PFSK-1 (cell line): Measurements from ENCODE around the gene TM9SF2.

Experiments used
- FOXP2 ChIP-seq: optimal IDR thresholded peaks from 2 replicates; pipeline ENCODE3; 2011; ENCODE audit warnings: borderline replicate concordance, control low read depth, inconsistent platforms; ENCODE audit not compliant: insufficient read depth; ENCODE audit errors: extremely low read length, extremely low read depth
- POLR2AphosphoS5 ChIP-seq: IDR thresholded peaks from 2 replicates; pipeline ENCODE4 v1.6.1; 2012; ENCODE audit warnings: low read depth, mild to moderate bottlenecking, control low read depth, low read length, moderate library complexity
- REST ChIP-seq, 2 experiments: IDR thresholded peaks; 2 replicates each; pipeline versions ENCODE4 v1.6.1 to v1.8.0; 2011 to 2012; ENCODE audit warnings: low read depth in 2 of 2, low read length in 2 of 2, control low read depth in 1 of 2, inconsistent platforms in 1 of 2, mild to moderate bottlenecking in 1 of 2, moderate library complexity in 1 of 2; ENCODE audit not compliant: insufficient read depth in 1 of 2
- SIN3A ChIP-seq: IDR thresholded peaks from 2 replicates; pipeline ENCODE4 v1.6.1; 2012; ENCODE audit warnings: mild to moderate bottlenecking, low read length, moderate library complexity, borderline replicate concordance; ENCODE audit not compliant: insufficient read depth
- TAF1 ChIP-seq: IDR thresholded peaks from 2 replicates; pipeline ENCODE4 v1.6.1; 2012; ENCODE audit warnings: low read length, control low read depth, borderline replicate concordance; ENCODE audit not compliant: insufficient read depth

The TM9SF2 gene

DNA sequence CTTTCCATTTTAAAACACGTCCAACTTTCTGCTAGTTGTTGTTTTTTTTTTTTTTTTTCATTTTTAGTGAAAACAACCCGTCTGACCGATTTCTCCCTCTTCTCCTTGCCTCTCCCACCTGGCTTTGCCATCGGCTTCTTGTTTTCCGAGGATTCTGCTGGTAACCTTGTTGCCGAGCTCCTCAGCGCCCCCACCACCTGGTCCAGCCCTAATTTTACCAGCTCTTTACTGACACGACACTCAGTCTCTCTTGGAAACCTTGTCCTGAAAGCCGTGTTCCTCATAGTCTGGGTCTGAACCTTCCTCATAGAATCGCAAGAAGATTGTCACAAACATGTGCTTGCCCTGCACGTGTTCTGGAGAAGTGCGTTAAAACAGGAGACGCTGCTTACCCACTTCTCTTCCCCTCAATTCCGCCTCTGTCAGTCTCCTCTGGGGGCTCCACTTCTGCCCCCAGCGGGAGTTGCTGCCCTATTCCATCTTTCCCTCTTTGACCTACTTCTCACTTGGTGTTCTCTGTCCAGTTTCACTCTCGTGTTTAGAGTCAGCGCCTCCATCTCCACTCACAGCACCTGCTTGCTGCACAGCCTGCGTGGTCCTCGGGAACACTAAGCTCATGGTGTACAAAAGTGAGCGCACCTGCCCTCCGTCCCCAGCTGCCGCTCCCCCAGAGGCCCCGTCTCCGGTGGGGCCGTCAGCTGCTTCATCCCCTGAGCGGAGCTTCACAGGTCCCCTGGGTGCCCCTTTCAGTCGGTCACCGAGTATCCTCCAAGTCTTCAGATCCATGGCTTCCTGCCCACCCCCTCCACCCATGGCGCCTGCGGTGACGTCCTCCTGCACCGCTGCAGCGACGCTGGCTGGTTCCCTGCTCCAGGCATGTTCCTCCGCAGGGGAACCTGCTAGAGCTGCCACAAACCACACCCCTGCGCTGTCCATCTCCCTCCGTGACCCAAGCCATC, 65.1 kb downstream of the TM9SF2 start:
- TF ChIP-seq TAF1 (no peak), FOXP2 (no peak), SIN3A (no peak), REST (IDR thresholded peaks at IDR 0.05; ENCODE audit: insufficient read depth in 1 of 2, low read depth in 2 of 2, low read length in 2 of 2) (no peak), POLR2AphosphoS5 (no peak)

DNA sequence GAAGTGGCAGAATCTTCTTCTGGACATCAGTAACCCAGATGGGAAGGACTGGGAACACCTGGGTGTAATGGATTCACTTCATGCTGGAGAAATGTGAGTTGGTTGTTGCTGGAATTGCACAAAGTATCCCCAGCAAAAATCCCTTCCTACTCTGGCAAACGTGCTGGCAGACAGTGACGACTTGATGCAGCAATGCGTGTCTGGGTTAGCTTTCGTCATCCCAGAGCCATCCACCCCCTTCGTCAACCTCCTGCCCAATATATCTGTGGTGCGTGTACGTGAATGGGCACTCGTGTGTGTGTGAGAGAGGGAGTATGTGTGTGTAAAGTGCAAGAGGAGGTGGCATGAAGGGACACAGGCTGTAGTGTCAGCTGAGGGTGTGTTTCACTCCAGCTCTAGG, 70.9 kb downstream of the TM9SF2 start:
- TF ChIP-seq TAF1 (no peak), SIN3A (no peak), FOXP2 (no peak), POLR2AphosphoS5 (no peak), REST (IDR thresholded peaks at IDR 0.05; ENCODE audit: insufficient read depth in 1 of 2, low read depth in 2 of 2, low read length in 2 of 2) (no peak)

DNA sequence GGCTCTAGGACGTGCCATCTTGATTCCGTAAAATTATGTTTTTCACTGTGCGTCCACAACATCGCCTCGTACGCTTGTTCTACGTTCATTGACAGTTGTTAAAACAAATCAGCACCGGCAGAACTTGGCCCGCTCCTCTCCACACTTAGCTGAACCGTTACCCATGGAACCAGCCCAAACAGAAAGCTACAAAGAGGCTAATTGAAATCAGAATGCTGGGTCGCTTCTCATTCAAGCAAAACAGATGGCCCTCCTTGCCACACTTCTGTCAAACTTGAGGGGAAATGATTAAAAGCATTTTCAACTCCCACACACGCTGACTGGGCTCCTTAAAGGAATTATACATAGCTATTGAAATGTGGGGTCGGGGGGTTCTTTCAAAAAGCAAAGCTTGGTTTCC, 71.6 kb downstream of the TM9SF2 start:
- TF ChIP-seq FOXP2 (no peak), REST (IDR thresholded peaks at IDR 0.05; ENCODE audit: insufficient read depth in 1 of 2, low read depth in 2 of 2, low read length in 2 of 2) (no peak), SIN3A (no peak), POLR2AphosphoS5 (no peak), TAF1 (no peak)

GRCh38 chr13:99575376-99576120, 74.3 kb downstream of the TM9SF2 start:
- TF ChIP-seq REST (IDR thresholded peaks at IDR 0.05; ENCODE audit: insufficient read depth in 1 of 2, low read depth in 2 of 2, low read length in 2 of 2) (no peak), SIN3A (no peak), TAF1 (no peak), FOXP2 (no peak), POLR2AphosphoS5 (no peak)
